DOHH2 (cell line): Measurements from ENCODE around the gene EPS8.

ENCODE experiments used
- H3F3A ChIP-seq: fragments of 200-600 bp; sonication (generic), shearing (Covaris generic); 2 replicates; pipeline ENCODE4 v1.6.0; 2016; ENCODE audit warnings: antibody characterized with exemption, mild to moderate bottlenecking; ENCODE audit not compliant: control insufficient read depth, insufficient read depth
- H3K27ac ChIP-seq: fragments of 200-600 bp; sonication (generic); 2 replicates; pipeline ENCODE4 v1.5.1; 2014; ENCODE audit warnings: low read depth, mild to moderate bottlenecking, low read length, moderate library complexity
- H3K27me3 ChIP-seq: fragments of 200-600 bp; sonication (generic); 2 replicates; pipeline ENCODE4 v1.6.1; 2014; ENCODE audit warnings: mild to moderate bottlenecking, low read length, mixed read lengths; ENCODE audit not compliant: control insufficient read depth
- H3K36me3 ChIP-seq: fragments of 200-600 bp; sonication (generic); 2 replicates; pipeline ENCODE4 v1.6.1; 2014; ENCODE audit warnings: mild to moderate bottlenecking, low read length, moderate library complexity, mixed read lengths; ENCODE audit not compliant: control insufficient read depth
- H3K4me1 ChIP-seq: fragments of 200-600 bp; sonication (generic); 2 replicates; pipeline ENCODE4 v1.6.1; 2014; ENCODE audit warnings: mild to moderate bottlenecking, low read length, mixed read lengths; ENCODE audit not compliant: control insufficient read depth
- H3K4me2 ChIP-seq: fragments of 200-600 bp; sonication (generic); 2 replicates; pipeline ENCODE4 v1.6.0; 2014; ENCODE audit warnings: mild to moderate bottlenecking, low read length, moderate library complexity
- H3K4me3 ChIP-seq: fragments of 200-600 bp; sonication (generic); 2 replicates; pipeline ENCODE4 v1.5.1; 2014; ENCODE audit warnings: mild to moderate bottlenecking, low read length, mixed read lengths
- H3K79me2 ChIP-seq: fragments of 200-600 bp; sonication (generic); 2 replicates; pipeline ENCODE4 v1.6.1; 2014; ENCODE audit warnings: mild to moderate bottlenecking, low read length, mixed read lengths; ENCODE audit not compliant: control insufficient read depth
- H3K9me2 ChIP-seq: fragments of 200-600 bp; sonication (generic); replicated peaks from 2 replicates; pipeline ENCODE4 v1.6.1; 2014; ENCODE audit warnings: mild to moderate bottlenecking, low read length, mixed read lengths; ENCODE audit not compliant: control insufficient read depth
- H3K9me3 ChIP-seq: fragments of 200-600 bp; sonication (generic); 2 replicates; pipeline ENCODE4 v1.6.1; 2014; ENCODE audit warnings: antibody characterized with exemption, low read length, mixed read lengths; ENCODE audit not compliant: control insufficient read depth, insufficient read depth
- H4K20me1 ChIP-seq: fragments of 200-600 bp; sonication (generic); 2 replicates; pipeline ENCODE4 v1.6.0; 2014; ENCODE audit warnings: low read depth, mild to moderate bottlenecking, antibody characterized with exemption, low read length, moderate library complexity; ENCODE audit not compliant: control insufficient read depth, insufficient read depth
- EZH2phosphoT487 ChIP-seq: fragments of 200-600 bp; sonication (generic); IDR thresholded peaks from 2 replicates; pipeline ENCODE4 v1.6.1; 2017; ENCODE audit warnings: borderline replicate concordance, mild to moderate bottlenecking, antibody characterized with exemption, low read length, moderate library complexity, mixed read lengths
- TF ChIP-seq, protein P1 (sequence below): fragments of 200-600 bp; sonication (generic); IDR thresholded peaks from one replicate; pipeline ENCODE4 v1.5.1; 2014; ENCODE audit warnings: antibody characterized with exemption, mild to moderate bottlenecking, low read depth, low read length; ENCODE audit not compliant: poor library complexity, severe bottlenecking

EPS8 gene

DNA sequence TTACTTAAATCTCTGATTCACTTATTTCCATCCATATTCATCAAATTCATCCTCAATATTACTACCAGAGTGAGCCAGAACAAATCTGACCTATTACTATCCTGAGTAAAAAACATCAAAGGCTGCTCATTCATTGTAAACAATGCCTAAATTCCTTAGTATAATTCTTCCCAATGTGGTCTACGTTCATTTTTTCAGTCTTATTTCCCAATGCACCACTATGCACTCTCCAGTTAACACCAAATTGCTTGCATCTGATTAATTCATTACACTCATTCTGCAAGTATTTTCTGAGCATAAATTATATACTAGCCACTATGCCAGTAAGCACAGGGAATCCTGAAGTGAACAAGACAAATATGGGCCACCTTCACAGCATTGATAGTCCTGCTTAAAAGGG lies 110.0 kb downstream of the EPS8 start:
- H3K79me2 ChIP-seq: no peaks in the 10 kb centered on the region
- H3K9me3 ChIP-seq: no peaks in the 10 kb centered on the region
- H3K27ac ChIP-seq: no peak overlapping the region
- no peaks in the 10 kb centered on the region for H3K27me3 ChIP-seq
- H3K4me2 ChIP-seq: no peak overlapping the region
- TF ChIP-seq, protein P1, sequence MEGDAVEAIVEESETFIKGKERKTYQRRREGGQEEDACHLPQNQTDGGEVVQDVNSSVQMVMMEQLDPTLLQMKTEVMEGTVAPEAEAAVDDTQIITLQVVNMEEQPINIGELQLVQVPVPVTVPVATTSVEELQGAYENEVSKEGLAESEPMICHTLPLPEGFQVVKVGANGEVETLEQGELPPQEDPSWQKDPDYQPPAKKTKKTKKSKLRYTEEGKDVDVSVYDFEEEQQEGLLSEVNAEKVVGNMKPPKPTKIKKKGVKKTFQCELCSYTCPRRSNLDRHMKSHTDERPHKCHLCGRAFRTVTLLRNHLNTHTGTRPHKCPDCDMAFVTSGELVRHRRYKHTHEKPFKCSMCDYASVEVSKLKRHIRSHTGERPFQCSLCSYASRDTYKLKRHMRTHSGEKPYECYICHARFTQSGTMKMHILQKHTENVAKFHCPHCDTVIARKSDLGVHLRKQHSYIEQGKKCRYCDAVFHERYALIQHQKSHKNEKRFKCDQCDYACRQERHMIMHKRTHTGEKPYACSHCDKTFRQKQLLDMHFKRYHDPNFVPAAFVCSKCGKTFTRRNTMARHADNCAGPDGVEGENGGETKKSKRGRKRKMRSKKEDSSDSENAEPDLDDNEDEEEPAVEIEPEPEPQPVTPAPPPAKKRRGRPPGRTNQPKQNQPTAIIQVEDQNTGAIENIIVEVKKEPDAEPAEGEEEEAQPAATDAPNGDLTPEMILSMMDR: no peak
- TF ChIP-seq EZH2phosphoT487: no peak
- no peaks in the 10 kb centered on the region for H3K36me3 ChIP-seq
- H3K4me1 ChIP-seq: no peaks in the 10 kb centered on the region
- H4K20me1 ChIP-seq: no peaks in the 10 kb centered on the region
- no peaks in the 10 kb centered on the region for H3F3A ChIP-seq
- no peak overlapping the region for H3K4me3 ChIP-seq
- no peaks in the 10 kb centered on the region for H3K9me2 ChIP-seq

DNA sequence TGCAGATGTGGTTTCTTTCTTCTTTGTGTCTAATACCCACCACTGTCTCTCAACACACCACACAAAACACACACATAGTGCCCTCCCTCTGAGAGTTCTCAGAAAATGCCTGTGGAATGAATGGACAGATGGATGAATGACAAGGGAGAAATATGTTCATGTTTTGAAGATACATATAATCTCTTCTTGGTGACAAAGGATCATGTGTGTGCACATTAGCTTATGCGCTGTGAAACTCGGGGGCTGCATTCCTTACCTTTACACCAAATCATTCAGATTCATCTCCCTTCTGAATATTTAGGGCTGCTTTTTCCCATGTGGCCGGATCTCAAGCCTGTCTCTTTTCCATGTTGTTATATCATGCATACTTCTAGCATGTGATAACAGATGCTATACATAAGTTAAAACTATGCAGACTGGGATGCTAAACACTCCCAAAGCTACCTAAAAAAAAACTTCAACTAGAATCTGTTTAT lies 111.4 kb downstream of the EPS8 start:
- no peaks in the 10 kb centered on the region for H3F3A ChIP-seq
- no peak overlapping the region for H3K4me3 ChIP-seq
- no peak for TF ChIP-seq EZH2phosphoT487
- TF ChIP-seq, protein P1: no peak
- no peaks in the 10 kb centered on the region for H3K36me3 ChIP-seq
- no peaks in the 10 kb centered on the region for H3K9me2 ChIP-seq
- H3K4me2 ChIP-seq: no peak overlapping the region
- no peaks in the 10 kb centered on the region for H4K20me1 ChIP-seq
- H3K27ac ChIP-seq: no peak overlapping the region
- no peaks in the 10 kb centered on the region for H3K9me3 ChIP-seq
- H3K27me3 ChIP-seq: no peaks in the 10 kb centered on the region
- no peaks in the 10 kb centered on the region for H3K4me1 ChIP-seq
- no peaks in the 10 kb centered on the region for H3K79me2 ChIP-seq

DNA sequence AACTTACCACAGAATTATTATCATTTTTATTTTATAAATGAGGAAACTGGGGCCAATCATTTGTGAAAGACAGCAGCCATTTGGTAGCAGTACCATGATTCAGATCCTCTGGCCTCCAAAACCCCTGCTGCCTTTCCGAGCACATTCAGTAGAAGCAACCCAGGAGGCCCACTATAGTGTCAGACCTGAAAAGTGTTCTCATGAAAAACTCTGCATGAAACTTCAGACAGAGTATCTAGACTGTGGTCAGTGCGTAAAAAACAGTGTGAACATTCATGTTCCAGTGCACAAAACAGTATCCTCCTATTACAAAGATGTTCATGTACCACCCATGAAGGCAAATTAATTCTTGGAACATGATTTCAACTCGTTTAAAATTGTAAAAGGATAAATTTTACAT lies 112.0 kb downstream of the EPS8 start:
- Histone ChIP-seq H4K20me1 (no peaks in the 10 kb centered on the region), H3K4me3 (no peak overlapping the region), H3K9me2 (no peaks in the 10 kb centered on the region), H3K27me3 (no peaks in the 10 kb centered on the region), H3K4me2 (no peak overlapping the region), H3K9me3 (no peaks in the 10 kb centered on the region), H3K36me3 (no peaks in the 10 kb centered on the region), H3K27ac (no peak overlapping the region), H3K79me2 (no peaks in the 10 kb centered on the region), H3F3A (no peaks in the 10 kb centered on the region), H3K4me1 (no peaks in the 10 kb centered on the region)
- no peak for TF ChIP-seq EZH2phosphoT487
- TF ChIP-seq, protein P1: no peak
